ENCODE data around the gene CFB. TPM values are rescaled to one million over a fixed set of nuclear protein-coding genes. Genes with fewer than 3 reads are reported as not detected.

The CFB gene
- total and polyA plus RNA-seq, 2 of the 13 experiments (the other 11 are each of a cell fraction or from before 2014, with no cell fraction given), result 171 to 513 TPM

- TF ChIP-seq ATRX (CRISPR knock-in tag; IDR thresholded peaks at IDR 0.05; ENCODE audit: borderline replicate concordance), result no peak
- no peak; the same call in 1 of the 2 replicates for TF ChIP-seq ZFP91 (CRISPR knock-in tag; IDR thresholded peaks at IDR 0.05; ENCODE audit: borderline replicate concordance)
- TF ChIP-seq KLF6 (CRISPR knock-in tag; IDR thresholded peaks at IDR 0.05), result no peak
- no peak; the same call in 1 of the 2 replicates for TF ChIP-seq ZNF607 (CRISPR knock-in tag; IDR thresholded peaks at IDR 0.05; ENCODE audit: borderline replicate concordance)
- TF ChIP-seq PCBP2 (optimal IDR thresholded peaks at IDR 0.05; ENCODE audit: low read depth, low read length, poor library complexity, severe bottlenecking), result no peak
- TF ChIP-seq ZNF124 (CRISPR knock-in tag; IDR thresholded peaks at IDR 0.05), result no peak
- no peak for TF ChIP-seq FOXK1 (CRISPR knock-in tag; IDR thresholded peaks at IDR 0.05; ENCODE audit: borderline replicate concordance, low read depth)
- TF ChIP-seq ZNF253 (CRISPR knock-in tag; IDR thresholded peaks at IDR 0.05; ENCODE audit: borderline replicate concordance), result no peak
- no peak for TF ChIP-seq PAWR (CRISPR knock-in tag; IDR thresholded peaks at IDR 0.05; ENCODE audit: borderline replicate concordance)
- no peak for TF ChIP-seq MBD4 (IDR thresholded peaks at IDR 0.05; ENCODE audit: borderline replicate concordance, low read length)
- TF ChIP-seq ZC3H4 (CRISPR knock-in tag; IDR thresholded peaks at IDR 0.05; ENCODE audit: borderline replicate concordance), result no peak
- TF ChIP-seq SIX1 (CRISPR knock-in tag; IDR thresholded peaks at IDR 0.05; ENCODE audit: borderline replicate concordance), result no peak
- peak; percentile 24 for TF ChIP-seq AHR (CRISPR knock-in tag; IDR thresholded peaks at IDR 0.05)
- TF ChIP-seq FOXM1 (CRISPR knock-in tag; IDR thresholded peaks at IDR 0.05), result no peak
- no peak for TF ChIP-seq ZNF205 (CRISPR knock-in tag; IDR thresholded peaks at IDR 0.05)
- TF ChIP-seq SIX4 (CRISPR knock-in tag; IDR thresholded peaks at IDR 0.05), result no peak
- no peak for TF ChIP-seq SMARCE1 (IDR thresholded peaks at IDR 0.05; ENCODE audit: borderline replicate concordance)
- no peak for TF ChIP-seq NR0B2 (CRISPR knock-in tag; IDR thresholded peaks at IDR 0.05)
- TF ChIP-seq TARDBP (CRISPR knock-in tag; IDR thresholded peaks at IDR 0.05), result no peak
- TF ChIP-seq ZNF552 (CRISPR knock-in tag; IDR thresholded peaks at IDR 0.05; ENCODE audit: borderline replicate concordance), result no peak
- TF ChIP-seq ZNF34 (CRISPR knock-in tag; IDR thresholded peaks at IDR 0.05; ENCODE audit: borderline replicate concordance), result peak; percentile 75; the same call in 1 of the 2 replicates
- TF ChIP-seq KDM4B (CRISPR knock-in tag; IDR thresholded peaks at IDR 0.05), result no peak
- no peak for TF ChIP-seq NR2F2 (IDR thresholded peaks at IDR 0.05; ENCODE audit: borderline replicate concordance, low read depth)
- TF ChIP-seq TAF1 (CRISPR knock-in tag; IDR thresholded peaks at IDR 0.05), result no peak; the same call in 1 of the 2 replicates
- peak; percentile 64; the same call in 1 of the 2 replicates for TF ChIP-seq BRCA1 (CRISPR knock-in tag; IDR thresholded peaks at IDR 0.05)
- TF ChIP-seq MXD1 (CRISPR knock-in tag; IDR thresholded peaks at IDR 0.05), result no peak
- TF ChIP-seq ZNF414 (CRISPR knock-in tag; IDR thresholded peaks at IDR 0.05), result no peak
- TF ChIP-seq TBX2 (CRISPR knock-in tag; IDR thresholded peaks at IDR 0.05; ENCODE audit: borderline replicate concordance), result no peak
- no peak for TF ChIP-seq SMC3 (IDR thresholded peaks at IDR 0.05; ENCODE audit: low read length)
- no peak for TF ChIP-seq FOSL2 (CRISPR knock-in tag; IDR thresholded peaks at IDR 0.05)
These were observed 17.8 kb upstream of the CFB start (continued) for GRCh38 chr6:31927863-31928671.
